HG03025 (cell line): ENCODE data around the gene TGFB2.
A peak's percentile ranks its signal among the peaks of the same experiment; 100 is the strongest.

Experiments
- ATAC-seq: cut with Tn5 transposase; IDR thresholded peaks from one replicate; pipeline ENCODE4 v1.9.1; 2021; ENCODE audit warnings: mild to moderate bottlenecking, moderate library complexity; ENCODE audit not compliant: unreplicated experiment, low FRiP score

Gene TGFB2

GRCh38 chr1:218454700-218455282, 109.7 kb downstream of the TGFB2 start:
- no peak for ATAC-seq

GRCh38 chr1:218456444-218456843, 111.3 kb downstream of the TGFB2 start:
- no peak for ATAC-seq

GRCh38 chr1:218459450-218459849, 114.3 kb downstream of the TGFB2 start:
- no peak for ATAC-seq

GRCh38 chr1:218459878-218460711, 115.0 kb downstream of the TGFB2 start:
- peak; percentile 61 for ATAC-seq

GRCh38 chr1:218461351-218461750, 116.2 kb downstream of the TGFB2 start:
- ATAC-seq, result no peak

- no peak for ATAC-seq
Measured at GRCh38 chr1:218462116-218462515, 117.0 kb downstream of the TGFB2 start.

GRCh38 chr1:218462587-218462986, 117.5 kb downstream of the TGFB2 start:
- no peak for ATAC-seq

GRCh38 chr1:218463194-218464156, 118.3 kb downstream of the TGFB2 start:
- no peak for ATAC-seq

GRCh38 chr1:218464871-218465270, 119.7 kb downstream of the TGFB2 start:
- ATAC-seq, result no peak

GRCh38 chr1:218466341-218467010, 121.3 kb downstream of the TGFB2 start:
- no peak for ATAC-seq

GRCh38 chr1:218467101-218468072, 122.3 kb downstream of the TGFB2 start:
- ATAC-seq, result no peak

GRCh38 chr1:218468711-218469110, 123.6 kb downstream of the TGFB2 start:
- no peak for ATAC-seq

- ATAC-seq, result no peak
Measured at GRCh38 chr1:218472885-218473284, 127.7 kb downstream of the TGFB2 start.

GRCh38 chr1:218473522-218473921, 128.4 kb downstream of the TGFB2 start:
- no peak for ATAC-seq

GRCh38 chr1:218474128-218474527, 129.0 kb downstream of the TGFB2 start:
- ATAC-seq, result no peak

GRCh38 chr1:218475275-218475674, 130.1 kb downstream of the TGFB2 start:
- no peak for ATAC-seq

GRCh38 chr1:218475699-218476098, 130.6 kb downstream of the TGFB2 start:
- ATAC-seq, result no peak

- no peak for ATAC-seq
Measured at GRCh38 chr1:218476385-218476784, 131.2 kb downstream of the TGFB2 start.

GRCh38 chr1:218478336-218478735, 133.2 kb downstream of the TGFB2 start:
- ATAC-seq, result no peak
